Panc1 (cell line): Measurements from ENCODE around the gene ARHGEF17. TPM values are rescaled to one million over a fixed set of nuclear protein-coding genes. Genes with fewer than 3 reads are reported as not detected.

ENCODE experiments used
- ATAC-seq: fragments of 200-7000 bp; cut with Tn5 transposase; 2 replicates; pipeline ENCODE4 v1.9.1; 2020; ENCODE audit warnings: mild to moderate bottlenecking, moderate library complexity
- BruUV-seq: library from RNA; stranded (reverse); fragments of 400-500 nt; replicated peaks from 2 replicates; lab custom pipeline; 2021; lab: Mats Ljungman, UMichigan
- CTCF ChIA-PET: fragments of 300-600 bp; sonication (Branson Sonifier 250); formaldehyde crosslinking; loops from one replicate; lab custom pipeline; 2022; ENCODE audit warnings: antibody characterized with exemption; lab: Charles Lee
- POLR2A ChIA-PET: fragments of 300-600 bp; sonication (Branson Sonifier 250); formaldehyde crosslinking; loops from one replicate; lab custom pipeline; 2022; ENCODE audit warnings: antibody characterized with exemption; lab: Charles Lee
- DNase-seq: peaks from one replicate; pipeline ENCODE4 v3.0.0-alpha.2; 2010; ENCODE audit warnings: low read depth, low spot score
- H3K27ac ChIP-seq: 2 replicates; pipeline ENCODE4 v1.5.1; 2011; ENCODE audit warnings: mild to moderate bottlenecking, low read length, inconsistent platforms
- H3K27me3 ChIP-seq: fragments of 200-500 bp; sonication (Bioruptor generic); 2 replicates; pipeline ENCODE4 v1.6.0; 2014; ENCODE audit warnings: low read length, inconsistent platforms; ENCODE audit not compliant: control insufficient read depth, insufficient read depth
- H3K36me3 ChIP-seq: fragments of 200-500 bp; sonication (Bioruptor generic); 2 replicates; pipeline ENCODE4 v1.5.1; 2014; ENCODE audit warnings: inconsistent platforms, mild to moderate bottlenecking, low read length, moderate library complexity; ENCODE audit not compliant: control insufficient read depth, insufficient read depth
- H3K4me1 ChIP-seq: 2 replicates; pipeline ENCODE4 v1.5.1; 2011; ENCODE audit warnings: inconsistent platforms, mild to moderate bottlenecking, low read length, moderate library complexity; ENCODE audit not compliant: control insufficient read depth, insufficient read depth
- H3K4me3 ChIP-seq, 2 experiments: 2 replicates each; pipeline ENCODE4 v1.5.1; 2011 to 2012; ENCODE audit warnings: low read depth in 2 of 2, low read length in 2 of 2, mild to moderate bottlenecking in 2 of 2, inconsistent platforms in 1 of 2, moderate library complexity in 1 of 2
- H3K9me3 ChIP-seq: fragments of 200-500 bp; sonication (Bioruptor generic); 2 replicates; pipeline ENCODE4 v1.5.1; 2014; ENCODE audit warnings: low read depth, mild to moderate bottlenecking, inconsistent platforms, low read length, moderate library complexity; ENCODE audit not compliant: control insufficient read depth, insufficient read depth
- POLR2AphosphoS5 ChIP-seq: IDR thresholded peaks from 2 replicates; pipeline ENCODE4 v1.6.1; 2012; ENCODE audit warnings: mild to moderate bottlenecking, low read depth, low read length, moderate library complexity
- SIN3A ChIP-seq: IDR thresholded peaks from 2 replicates; pipeline ENCODE4 v1.6.1; 2012; ENCODE audit warnings: low read depth, mild to moderate bottlenecking, low read length, moderate library complexity, borderline replicate concordance; ENCODE audit not compliant: insufficient read depth
- TCF7L2 ChIP-seq: IDR thresholded peaks from 2 replicates; pipeline ENCODE4 v1.6.1; 2011; ENCODE audit warnings: mild to moderate bottlenecking, low read depth, low read length, inconsistent platforms
- in situ Hi-C: cut with HindIII; loops from 2 replicates; pipeline ENCODE4 v1.10.0; 2016; ENCODE audit warnings: low sequenced_read_pairs, low pct_unique_long_range_greater_than_20kb
- intact Hi-C: fragments of 100-400 bp; cut with micrococcal nuclease; formaldehyde crosslinking; loops from one replicate; pipeline ENCODE4 v1.10.0; 2022; ENCODE audit not compliant: unreplicated experiment
- total RNA-seq: library from RNA; stranded (reverse); gene quantifications from one replicate; pipeline ENCODE4 v1.2.1, GENCODE V29; 2021; ENCODE audit not compliant: unreplicated experiment
- TF ChIP-seq, protein P1 (sequence below): fragments of 450-650 bp; IDR thresholded peaks from 2 replicates; pipeline ENCODE4 v1.5.1; 2017; ENCODE audit warnings: mild to moderate bottlenecking
- TF ChIP-seq, protein P2 (sequence below), 2 experiments: IDR thresholded peaks; 2 replicates each; pipeline ENCODE4 v1.6.1; 2011 to 2012; ENCODE audit warnings: low read depth in 2 of 2, control low read depth in 1 of 2, low read length in 1 of 2, mild to moderate bottlenecking in 1 of 2, moderate library complexity in 1 of 2; ENCODE audit not compliant: insufficient read depth in 1 of 2

The ARHGEF17 gene
- total RNA-seq, 1 experiment from 2014 or later, result 43.2 TPM

DNA sequence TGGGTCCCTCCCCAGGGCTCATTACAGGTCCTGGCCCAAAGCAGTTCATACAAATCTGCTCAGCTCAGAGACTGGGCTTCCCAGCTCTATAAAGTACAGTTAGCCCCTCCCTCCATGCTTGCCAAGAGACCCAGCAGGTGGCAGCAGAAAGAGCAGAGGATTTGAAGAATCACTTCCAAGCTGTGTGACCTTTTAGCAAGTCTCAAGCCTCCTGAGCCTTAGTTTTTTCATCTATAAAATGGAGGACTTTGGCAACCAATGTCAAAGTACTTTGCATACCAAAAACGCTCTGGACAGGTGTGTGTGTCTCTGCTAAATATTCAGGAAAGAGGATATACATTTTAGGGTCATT lies 94.7 kb downstream of the ARHGEF17 start:
- BruUV-seq, result no TSS peak
- no peak overlapping the region for H3K4me3 ChIP-seq
- CTCF ChIA-PET, result interaction anchor here (0.6 to 1.8 kb wide), 3 partner anchors 33 to 259 kb away, joined by 4 to 5 read pairs (median 5); no protein-coding TSS in a partner anchor
- TF ChIP-seq TCF7L2, result no peak
- TF ChIP-seq, protein P1, sequence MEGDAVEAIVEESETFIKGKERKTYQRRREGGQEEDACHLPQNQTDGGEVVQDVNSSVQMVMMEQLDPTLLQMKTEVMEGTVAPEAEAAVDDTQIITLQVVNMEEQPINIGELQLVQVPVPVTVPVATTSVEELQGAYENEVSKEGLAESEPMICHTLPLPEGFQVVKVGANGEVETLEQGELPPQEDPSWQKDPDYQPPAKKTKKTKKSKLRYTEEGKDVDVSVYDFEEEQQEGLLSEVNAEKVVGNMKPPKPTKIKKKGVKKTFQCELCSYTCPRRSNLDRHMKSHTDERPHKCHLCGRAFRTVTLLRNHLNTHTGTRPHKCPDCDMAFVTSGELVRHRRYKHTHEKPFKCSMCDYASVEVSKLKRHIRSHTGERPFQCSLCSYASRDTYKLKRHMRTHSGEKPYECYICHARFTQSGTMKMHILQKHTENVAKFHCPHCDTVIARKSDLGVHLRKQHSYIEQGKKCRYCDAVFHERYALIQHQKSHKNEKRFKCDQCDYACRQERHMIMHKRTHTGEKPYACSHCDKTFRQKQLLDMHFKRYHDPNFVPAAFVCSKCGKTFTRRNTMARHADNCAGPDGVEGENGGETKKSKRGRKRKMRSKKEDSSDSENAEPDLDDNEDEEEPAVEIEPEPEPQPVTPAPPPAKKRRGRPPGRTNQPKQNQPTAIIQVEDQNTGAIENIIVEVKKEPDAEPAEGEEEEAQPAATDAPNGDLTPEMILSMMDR, result peak; percentile 56; the same call in 1 of the 2 replicates
- TF ChIP-seq SIN3A, result no peak
- POLR2A ChIA-PET, result interaction anchor here (0.6 kb wide), 1 partner anchor 497 kb away, joined by 4 read pairs; no protein-coding TSS in a partner anchor
- intact Hi-C loops (loop anchor here (5.0 kb wide), 1 partner anchor 259 kb away; no protein-coding TSS in a partner anchor), in situ Hi-C loops (no loop called here)
- no peak overlapping the region for H3K27ac ChIP-seq
- no peaks in the 10 kb centered on the region; the same call in 1 of the 2 replicates for H3K36me3 ChIP-seq
- DNase-seq, result no peak
- no peaks in the 10 kb centered on the region for H3K27me3 ChIP-seq
- H3K4me1 ChIP-seq, result no peaks in the 10 kb centered on the region
- no peak for ATAC-seq
- no peaks in the 10 kb centered on the region for H3K9me3 ChIP-seq

DNA sequence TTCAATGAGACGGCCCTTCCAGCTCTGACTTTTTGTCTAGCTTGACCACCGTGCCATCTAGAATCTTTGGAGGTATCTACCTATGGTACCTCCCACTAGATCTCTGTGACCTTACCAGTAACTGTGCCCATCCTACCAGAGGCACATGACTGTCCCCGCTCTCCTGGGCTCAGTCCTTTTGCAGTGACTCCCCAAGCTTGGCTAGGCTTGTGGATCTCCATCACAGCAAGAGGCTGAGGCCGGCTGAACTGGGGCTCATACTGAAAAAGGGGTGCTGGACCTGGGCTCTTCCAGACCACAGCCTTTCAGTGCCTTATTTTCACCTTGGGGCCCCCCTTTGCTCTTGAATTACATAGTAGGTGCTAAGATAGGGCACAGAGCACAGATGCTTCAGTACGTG lies 95.5 kb downstream of the ARHGEF17 start:
- CTCF ChIA-PET, result interaction anchor here (1.8 kb wide), 2 partner anchors 52 to 258 kb away, joined by 4 to 5 read pairs; no protein-coding TSS in a partner anchor
- BruUV-seq, result no TSS peak
- no peaks in the 10 kb centered on the region; the same call in 1 of the 2 replicates for H3K36me3 ChIP-seq
- H3K27ac ChIP-seq, result no peak overlapping the region
- ATAC-seq (no peak), DNase-seq (no peak)
- no peaks in the 10 kb centered on the region for H3K27me3 ChIP-seq
- H3K4me1 ChIP-seq, result no peaks in the 10 kb centered on the region
- POLR2A ChIA-PET, result no interaction called here
- TF ChIP-seq, protein P2, sequence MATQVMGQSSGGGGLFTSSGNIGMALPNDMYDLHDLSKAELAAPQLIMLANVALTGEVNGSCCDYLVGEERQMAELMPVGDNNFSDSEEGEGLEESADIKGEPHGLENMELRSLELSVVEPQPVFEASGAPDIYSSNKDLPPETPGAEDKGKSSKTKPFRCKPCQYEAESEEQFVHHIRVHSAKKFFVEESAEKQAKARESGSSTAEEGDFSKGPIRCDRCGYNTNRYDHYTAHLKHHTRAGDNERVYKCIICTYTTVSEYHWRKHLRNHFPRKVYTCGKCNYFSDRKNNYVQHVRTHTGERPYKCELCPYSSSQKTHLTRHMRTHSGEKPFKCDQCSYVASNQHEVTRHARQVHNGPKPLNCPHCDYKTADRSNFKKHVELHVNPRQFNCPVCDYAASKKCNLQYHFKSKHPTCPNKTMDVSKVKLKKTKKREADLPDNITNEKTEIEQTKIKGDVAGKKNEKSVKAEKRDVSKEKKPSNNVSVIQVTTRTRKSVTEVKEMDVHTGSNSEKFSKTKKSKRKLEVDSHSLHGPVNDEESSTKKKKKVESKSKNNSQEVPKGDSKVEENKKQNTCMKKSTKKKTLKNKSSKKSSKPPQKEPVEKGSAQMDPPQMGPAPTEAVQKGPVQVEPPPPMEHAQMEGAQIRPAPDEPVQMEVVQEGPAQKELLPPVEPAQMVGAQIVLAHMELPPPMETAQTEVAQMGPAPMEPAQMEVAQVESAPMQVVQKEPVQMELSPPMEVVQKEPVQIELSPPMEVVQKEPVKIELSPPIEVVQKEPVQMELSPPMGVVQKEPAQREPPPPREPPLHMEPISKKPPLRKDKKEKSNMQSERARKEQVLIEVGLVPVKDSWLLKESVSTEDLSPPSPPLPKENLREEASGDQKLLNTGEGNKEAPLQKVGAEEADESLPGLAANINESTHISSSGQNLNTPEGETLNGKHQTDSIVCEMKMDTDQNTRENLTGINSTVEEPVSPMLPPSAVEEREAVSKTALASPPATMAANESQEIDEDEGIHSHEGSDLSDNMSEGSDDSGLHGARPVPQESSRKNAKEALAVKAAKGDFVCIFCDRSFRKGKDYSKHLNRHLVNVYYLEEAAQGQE (IDR thresholded peaks at IDR 0.05; ENCODE audit: insufficient read depth in 1 of 2, low read depth in 2 of 2, low read length in 1 of 2), result no peak
- TF ChIP-seq POLR2AphosphoS5 (no peak), TCF7L2 (no peak), SIN3A (no peak)
- TF ChIP-seq, protein P1, result no peak
- no peaks in the 10 kb centered on the region for H3K9me3 ChIP-seq
- in situ Hi-C loops, result no loop called here
- intact Hi-C loops, result loop anchor here (5.0 kb wide), 1 partner anchor 259 kb away; no protein-coding TSS in a partner anchor
- no peak overlapping the region for H3K4me3 ChIP-seq
